Measurements from ENCODE around the gene LSM3. TPM values are rescaled to one million over a fixed set of nuclear protein-coding genes. Genes with fewer than 3 reads are reported as not detected.

The LSM3 gene
- total and polyA plus RNA-seq, 2 of the 4 experiments (the other 2 are of a cell fraction), result 3.4 to 11.5 TPM

- no peak for ATAC-seq (ENCODE audit: low read depth)
- Histone ChIP-seq H3K4me3 (ENCODE audit: insufficient read depth, low read depth, low read length) (no peak overlapping the region), H3K27me3 (ENCODE audit: control insufficient read depth, insufficient read depth, low read length) (no peaks in the 10 kb centered on the region)
Measured at GRCh38 chr3:14152963-14153355, 25.7 kb upstream of the LSM3 start.

More at GRCh38 chr3:14152963-14153355, 25.7 kb upstream of the LSM3 start:
- intact Hi-C loops (cut with micrococcal nuclease), result no loop called here
- H2AK5ac ChIP-seq (ENCODE audit: low read depth, low read length), result no peak overlapping the region
- H4K8ac ChIP-seq (ENCODE audit: low read depth in 2 of 2, low read length in 2 of 2), result no peak overlapping the region
- dilution Hi-C loops (cut with HindIII; ENCODE audit: low sequenced_read_pairs, unreplicated experiment), result no loop called here
- H2AK9ac ChIP-seq (replicated peaks; ENCODE audit: low read depth, low read length, poor library complexity), result no peak overlapping the region
- H4K5ac ChIP-seq (ENCODE audit: low read depth, low read length), result no peak overlapping the region
- no peak overlapping the region for H3K18ac ChIP-seq (ENCODE audit: low read depth, low read length)
- H2BK5ac ChIP-seq (ENCODE audit: low read depth, low read length, poor library complexity, severe bottlenecking), result no peak overlapping the region
- H3K27ac ChIP-seq (ENCODE audit: insufficient read depth, low read length), result no peak overlapping the region
- no peak overlapping the region for H2BK15ac ChIP-seq (ENCODE audit: low read depth, low read length)
- no TSS peak for BruUV-seq (replicated peaks)
- no peak overlapping the region for H3K9ac ChIP-seq (ENCODE audit: low read depth, low read length)
- no peak overlapping the region for H2BK120ac ChIP-seq (ENCODE audit: low read depth, low read length)
- WGBS, 2 experiments (ENCODE audit: extremely low coverage in 2 of 2, insufficient read length in 1 of 2), result no CpG with 5 or more reads among the region's 4 CpGs
- no peaks in the 10 kb centered on the region for H3K4me1 ChIP-seq (ENCODE audit: control insufficient read depth, insufficient read depth, low read length)
- no peak overlapping the region for H3K23ac ChIP-seq (ENCODE audit: low read depth, low read length)
- H2BK20ac ChIP-seq (ENCODE audit: low read depth, low read length), result no peak overlapping the region
- H4K91ac ChIP-seq (ENCODE audit: insufficient read depth, low read depth, low read length), result no peak overlapping the region
- no peaks in the 10 kb centered on the region; the same call in 1 of the 2 replicates for H3K9me1 ChIP-seq (ENCODE audit: insufficient read depth, low read length)
- peaks cover 19 to 32% of the 10 kb centered on the region in 2 experiments for H3K79me1 ChIP-seq (ENCODE audit: low read depth in 1 of 2, low read length in 2 of 2)
- H2AFZ ChIP-seq (replicated peaks; ENCODE audit: low read length, poor library complexity), result no peak overlapping the region
- H3K14ac ChIP-seq (replicated peaks; ENCODE audit: low read depth, low read length), result no peak overlapping the region
- H3K9me3 ChIP-seq (ENCODE audit: control insufficient read depth, insufficient read depth, low read length), result no peaks in the 10 kb centered on the region
- H3K4me2 ChIP-seq (ENCODE audit: low read depth, low read length), result no peak overlapping the region
- no peak for TF ChIP-seq FOS (IDR thresholded peaks at IDR 0.05; ENCODE audit: low read depth, low read length)
- TF ChIP-seq SMC3 (IDR thresholded peaks at IDR 0.05; ENCODE audit: low read depth, low read length), result no peak
- no peak for TF ChIP-seq MXI1 (IDR thresholded peaks at IDR 0.05; ENCODE audit: borderline replicate concordance, low read depth, low read length)
- TF ChIP-seq CEBPB (IDR thresholded peaks at IDR 0.05; ENCODE audit: low read depth, low read length), result no peak
- TF ChIP-seq RCOR1 (IDR thresholded peaks at IDR 0.05; ENCODE audit: insufficient replicate concordance, low read length), result no peak
- TF ChIP-seq USF2 (IDR thresholded peaks at IDR 0.05; ENCODE audit: low read depth, low read length), result no peak
- TF ChIP-seq BHLHE40 (IDR thresholded peaks at IDR 0.05; ENCODE audit: low read depth, low read length), result no peak
- no peak overlapping the region for H3K4ac ChIP-seq (ENCODE audit: low read depth, low read length)
- ChIA-PET POLR2A (ENCODE audit: unreplicated experiment) (interaction anchor here (1.2 kb wide), 1 partner anchor 26 kb away, joined by 3 read pairs; the partner anchor contains the start of gene LSM3), CTCF (no interaction called here)
- H4K20me1 ChIP-seq (ENCODE audit: insufficient read depth, low read length), result no peaks in the 10 kb centered on the region
- H3K36me3 ChIP-seq (ENCODE audit: control insufficient read depth, insufficient read depth, low read length), result peaks cover 64% of the 10 kb centered on the region
- DNase-seq, result no peak
- in situ Hi-C loops (cut with MboI; ENCODE audit: low sequenced_read_pairs), result no loop called here
- H3K56ac ChIP-seq (ENCODE audit: extremely low read depth, insufficient read depth, low read length), result no peak overlapping the region
